ENCODE data around the gene CORO1C.

Gene CORO1C

GRCh38 chr12:108724054-108724889 lies 7.0 kb downstream of the CORO1C start:
- DNase-seq: peak; percentile 92

GRCh38 chr12:108722992-108723766 lies 8.1 kb downstream of the CORO1C start:
- peak; percentile 94 for DNase-seq

DNA sequence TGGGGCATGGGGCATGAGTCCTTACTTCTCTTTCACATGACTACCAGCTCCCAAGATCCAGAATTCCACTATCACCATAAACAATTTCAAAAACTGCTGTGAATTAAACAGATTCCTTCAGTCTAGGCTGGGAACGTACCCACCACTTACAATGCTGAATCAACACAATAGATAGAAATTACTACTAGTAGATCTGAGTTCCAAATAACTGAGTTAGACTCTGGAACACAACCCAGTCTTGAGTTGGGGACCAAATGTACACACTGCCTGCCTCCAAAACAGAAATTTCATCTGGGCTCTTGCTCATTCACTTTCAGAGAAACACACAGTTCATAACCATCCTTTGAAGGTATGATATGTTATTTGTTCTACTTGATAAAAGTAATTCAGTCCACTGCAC lies 8.9 kb downstream of the CORO1C start:
- no peak for DNase-seq

- DNase-seq: no peak
These were observed 9.5 kb downstream of the CORO1C start for GRCh38 chr12:108721824-108722223.

DNA sequence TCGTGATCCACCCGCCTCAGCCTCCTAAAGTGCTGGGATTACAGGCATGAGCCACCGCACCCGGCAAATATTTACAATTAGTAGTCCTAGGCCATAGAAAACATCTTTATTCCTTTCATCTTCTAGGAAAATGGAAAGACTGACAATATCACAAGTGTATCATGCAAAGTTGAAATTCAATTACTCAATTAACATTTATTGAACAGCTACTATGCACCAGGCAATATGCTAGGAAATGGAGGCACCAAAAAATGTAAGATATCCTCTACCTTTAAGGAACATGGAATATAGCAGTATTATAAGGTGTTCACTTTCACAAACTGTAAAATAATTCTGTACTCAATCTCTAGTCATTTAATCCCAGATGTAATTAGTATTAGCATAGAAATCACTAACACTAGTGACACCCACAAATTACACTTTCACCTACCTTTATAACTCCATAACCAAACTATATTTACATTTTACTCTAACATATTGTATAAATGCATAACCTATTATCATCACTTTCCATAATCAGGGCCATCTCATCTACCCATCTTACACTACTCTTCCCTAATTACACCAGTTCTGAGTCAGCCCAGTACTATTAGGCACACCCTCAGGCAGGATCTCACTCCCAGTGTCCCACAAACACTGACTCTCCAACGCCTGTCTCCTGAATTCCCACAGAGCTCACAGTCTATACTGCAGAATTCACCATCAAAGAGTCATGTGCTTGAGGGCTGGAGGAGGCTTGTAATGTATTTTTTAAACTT lies 10.4 kb downstream of the CORO1C start:
- DNase-seq: peak; percentile 56

DNA sequence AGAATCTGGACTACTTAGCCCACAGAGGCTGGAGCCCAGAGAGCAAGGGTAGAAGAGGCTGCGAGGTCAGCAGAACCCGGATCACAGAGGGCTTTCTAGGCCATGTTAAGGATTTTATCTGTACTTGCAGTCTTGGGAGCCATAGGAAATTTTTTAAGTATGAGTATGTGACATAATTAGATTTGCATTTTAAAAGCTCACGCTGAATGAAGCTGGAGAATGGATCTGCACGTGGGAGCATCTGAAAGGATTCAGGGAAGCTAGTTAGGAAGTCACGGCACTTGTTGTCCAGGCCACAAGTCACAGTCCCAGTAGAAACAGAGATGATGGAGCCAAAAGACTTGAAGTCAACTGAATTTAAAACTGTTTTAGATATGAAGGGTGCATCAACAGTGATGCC lies 14.1 kb downstream of the CORO1C start:
- no peak for DNase-seq

- DNase-seq: no peak
These were observed 16.5 kb downstream of the CORO1C start for GRCh38 chr12:108714866-108715265.

DNA sequence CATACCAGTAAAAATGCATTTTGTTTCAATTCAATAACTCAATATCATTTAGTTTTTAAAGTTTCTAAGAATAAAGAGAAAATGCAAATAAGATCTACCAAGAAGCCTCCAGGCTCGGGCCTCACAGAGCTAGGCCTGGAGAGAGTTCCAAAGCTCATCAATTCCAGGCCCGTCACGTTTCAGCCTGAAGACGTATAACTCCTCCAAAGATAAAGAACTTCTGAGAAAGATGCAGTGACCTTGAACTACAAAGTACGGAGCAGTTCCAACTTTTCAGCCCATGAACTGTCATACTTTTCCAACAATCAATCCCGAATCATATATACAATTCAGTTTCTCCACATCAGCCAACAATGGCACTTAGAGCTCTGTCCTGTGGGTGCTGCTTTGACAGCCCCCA lies 17.8 kb downstream of the CORO1C start:
- no peak for DNase-seq

DNA sequence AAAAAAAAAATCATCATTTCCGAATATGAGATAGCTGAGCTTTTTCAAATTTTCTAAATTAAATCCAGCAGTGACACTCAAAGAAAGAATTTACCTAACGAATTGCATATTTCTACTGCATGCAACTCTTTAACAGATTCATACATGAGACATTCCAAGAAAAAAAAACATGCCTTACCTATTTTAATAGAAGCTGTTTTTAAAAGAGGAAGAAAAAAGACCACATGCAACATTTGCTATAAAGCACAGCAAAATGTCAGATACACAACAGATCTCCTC lies 18.5 kb downstream of the CORO1C start:
- no peak for DNase-seq

- DNase-seq: no peak
These were observed 19.0 kb downstream of the CORO1C start for GRCh38 chr12:108712165-108712924.

DNA sequence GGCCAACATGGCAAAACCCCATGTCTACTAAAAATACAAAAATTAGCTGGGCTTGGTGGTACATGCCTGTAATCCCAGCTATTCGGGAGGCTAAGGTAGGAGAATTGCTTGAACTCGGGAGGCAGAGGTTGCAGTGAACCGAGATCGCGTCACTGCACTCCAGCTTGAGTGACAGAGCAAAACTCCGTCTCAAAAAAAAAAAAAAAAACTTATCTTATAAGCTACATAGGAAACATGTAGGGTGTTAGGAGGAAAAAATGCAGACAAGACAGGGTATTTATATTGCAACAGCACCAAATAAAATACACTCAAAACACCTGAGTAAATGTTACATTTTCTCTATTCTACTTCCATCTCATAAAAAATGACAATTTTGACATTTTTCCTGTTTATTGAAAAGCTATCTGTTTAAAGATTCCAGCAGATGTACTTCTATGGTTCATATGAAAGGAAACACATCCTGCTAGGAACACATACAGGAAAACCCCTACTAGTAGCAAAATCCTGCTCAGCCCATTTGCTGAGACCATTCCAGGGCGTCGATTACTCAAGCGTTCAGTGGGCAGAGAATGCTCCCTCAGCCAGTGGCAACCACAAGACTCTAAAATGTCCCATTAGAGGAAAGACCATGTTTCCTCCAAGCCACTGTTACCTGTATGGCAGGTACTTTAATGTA lies 19.7 kb downstream of the CORO1C start:
- DNase-seq: peak; percentile 62

- no peak for DNase-seq
These were observed 21.6 kb downstream of the CORO1C start for GRCh38 chr12:108709697-108710096.

GRCh38 chr12:108704527-108704926 lies 26.8 kb downstream of the CORO1C start:
- DNase-seq: no peak

GRCh38 chr12:108702595-108703320 lies 28.6 kb downstream of the CORO1C start:
- no peak for DNase-seq

GRCh38 chr12:108701779-108702441 lies 29.4 kb downstream of the CORO1C start:
- peak; percentile 61 for DNase-seq

GRCh38 chr12:108700833-108701541 lies 30.3 kb downstream of the CORO1C start:
- no peak for DNase-seq

- DNase-seq: no peak
These were observed 31.3 kb downstream of the CORO1C start for GRCh38 chr12:108699955-108700563.

- no peak for DNase-seq
These were observed 33.4 kb downstream of the CORO1C start for GRCh38 chr12:108697905-108698304.

GRCh38 chr12:108696996-108697290 lies 34.4 kb downstream of the CORO1C start:
- no peak for DNase-seq
